Lung (tissue), 12 donors: ENCODE data around the gene CAMK2B. TPM values are rescaled to one million over a fixed set of nuclear protein-coding genes. Genes with fewer than 3 reads are reported as not detected.

Source experiments
- ATAC-seq: fragments of 200-7000 bp; cut with Tn5 transposase; one replicate; pipeline ENCODE4 v1.9.1; 2020; ENCODE audit warnings: moderate number of reproducible peaks; ENCODE audit not compliant: insufficient read depth, low FRiP score
- DNase-seq, 3 donors: peaks; one replicate each; pipeline ENCODE4 v3.0.0-alpha.2; 2013 to 2017
- H3K27ac ChIP-seq, 2 donors: one replicate each; pipeline ENCODE4 v1.5.1; 2013; ENCODE audit warnings: mild to moderate bottlenecking in 2 of 2, moderate library complexity in 2 of 2, control low read depth in 1 of 2, inconsistent platforms in 1 of 2, low read depth in 1 of 2, low read length in 1 of 2
- H3K27me3 ChIP-seq, 3 donors: one replicate each; pipeline ENCODE4 v1.5.1; 2013; ENCODE audit warnings: low read length in 2 of 3; ENCODE audit not compliant: control insufficient read depth in 3 of 3, insufficient read depth in 3 of 3
- H3K36me3 ChIP-seq, 4 donors: one replicate each; pipeline ENCODE4 v1.5.1; 2013; ENCODE audit warnings: low read length in 4 of 4, mild to moderate bottlenecking in 1 of 4, moderate library complexity in 1 of 4; ENCODE audit not compliant: control insufficient read depth in 4 of 4, insufficient read depth in 4 of 4
- H3K4me1 ChIP-seq, 5 donors: one replicate each; pipeline ENCODE4 v1.5.1; 2013; ENCODE audit warnings: low read length in 5 of 5, mild to moderate bottlenecking in 2 of 5, moderate library complexity in 1 of 5; ENCODE audit not compliant: control insufficient read depth in 5 of 5, insufficient read depth in 5 of 5
- H3K4me3 ChIP-seq: one replicate; pipeline ENCODE4 v1.5.1; 2013; ENCODE audit warnings: mild to moderate bottlenecking, control low read depth, moderate library complexity
- H3K9ac ChIP-seq, 2 donors: one replicate each; pipeline ENCODE4 v1.5.1; 2013; ENCODE audit warnings: low read length in 2 of 2, control low read depth in 1 of 2; ENCODE audit not compliant: insufficient read depth in 1 of 2
- H3K9me3 ChIP-seq, 4 donors: one replicate each; pipeline ENCODE4 v1.5.1; 2013; ENCODE audit warnings: low read length in 3 of 4, mild to moderate bottlenecking in 1 of 4, moderate library complexity in 1 of 4; ENCODE audit not compliant: control insufficient read depth in 4 of 4, insufficient read depth in 3 of 4
- WGBS, 2 donors: extraction: QIAGEN DNeasy Blood & Tissue Kit; methylation state at CpG; one replicate each; pipeline ENCODE4 v1.1.7; 2013; 5-methylcytosine and 5-hydroxymethylcytosine counted together
- polyA plus RNA-seq, 2 donors: library from polyadenylated mRNA; stranded (reverse); fragments of 200-250 nt; gene quantifications; one replicate each; pipeline ENCODE4 v1.2.1, GENCODE V29; 2013
- total RNA-seq, 2 donors: library from RNA; depleted of rRNA in 1 of 2; stranded (reverse); fragments of >200 nt in 1 of 2; gene quantifications; one replicate each; pipeline ENCODE4 v1.2.1, GENCODE V29; 2014 to 2021
- TF ChIP-seq, protein P1 (sequence below): IDR thresholded peaks from 2 replicates; pipeline ENCODE4 v1.5.1; 2012; ENCODE audit warnings: mild to moderate bottlenecking; ENCODE audit errors: control extremely low read depth, extremely low read depth
- donor health status: control.
- donor health status: control.
- donor health status: Bipolar disorder and iron deficiency.
- donor health status: healthy.
- donor health status: DM: yes; HTN: yes; CAD: no.

CAMK2B gene
- total and polyA plus RNA-seq, 4 donors = 0.12 to 0.80 (median 0.33) TPM

DNA sequence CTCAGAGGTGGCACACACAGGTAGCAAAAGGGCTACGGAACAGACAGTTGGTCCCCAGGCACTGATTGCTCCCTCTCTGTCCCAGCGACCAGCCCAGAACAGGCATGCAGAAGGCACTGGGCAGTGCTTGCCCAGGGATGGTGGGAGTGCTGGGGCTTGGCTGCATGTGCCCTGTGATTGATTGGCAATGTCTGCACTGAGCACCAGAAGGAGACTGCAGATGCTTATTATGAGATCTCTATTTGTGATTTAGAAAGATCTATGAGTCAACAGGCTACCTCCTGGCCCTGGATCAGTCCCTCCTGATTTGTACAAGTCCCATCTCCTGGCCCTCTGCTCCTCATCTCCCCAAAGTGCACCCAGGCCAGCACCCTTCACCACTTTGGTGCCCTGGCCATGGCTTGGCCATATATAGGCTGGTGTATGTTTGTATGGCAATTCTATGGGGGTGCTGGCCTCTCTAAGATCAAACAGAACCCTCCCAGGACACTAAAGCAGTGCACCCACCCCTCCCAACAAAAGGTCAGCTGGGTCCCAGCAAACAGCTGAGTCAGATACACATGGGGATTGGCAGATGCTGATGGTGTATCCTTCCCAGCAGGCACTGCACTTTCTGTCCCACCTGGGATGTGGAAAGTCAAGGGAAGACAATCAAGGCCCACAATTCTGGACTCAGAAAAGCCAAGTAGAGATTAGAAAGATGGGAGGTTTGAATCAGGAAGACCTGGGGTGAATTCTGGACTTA, 30.9 kb downstream of the CAMK2B start:
- Histone ChIP-seq H3K27ac (no peak overlapping the region), H3K9ac (no peak overlapping the region), H3K9me3 (no peaks in the 10 kb centered on the region), H3K27me3 (peaks cover 0 to 17% (median 2%) of the 10 kb centered on the region in 3 donors), H3K4me3 (no peak overlapping the region), H3K36me3 (no peaks in the 10 kb centered on the region), H3K4me1 (peaks cover 4 to 38% (median 20%) of the 10 kb centered on the region in 5 donors)
- TF ChIP-seq, protein P1, sequence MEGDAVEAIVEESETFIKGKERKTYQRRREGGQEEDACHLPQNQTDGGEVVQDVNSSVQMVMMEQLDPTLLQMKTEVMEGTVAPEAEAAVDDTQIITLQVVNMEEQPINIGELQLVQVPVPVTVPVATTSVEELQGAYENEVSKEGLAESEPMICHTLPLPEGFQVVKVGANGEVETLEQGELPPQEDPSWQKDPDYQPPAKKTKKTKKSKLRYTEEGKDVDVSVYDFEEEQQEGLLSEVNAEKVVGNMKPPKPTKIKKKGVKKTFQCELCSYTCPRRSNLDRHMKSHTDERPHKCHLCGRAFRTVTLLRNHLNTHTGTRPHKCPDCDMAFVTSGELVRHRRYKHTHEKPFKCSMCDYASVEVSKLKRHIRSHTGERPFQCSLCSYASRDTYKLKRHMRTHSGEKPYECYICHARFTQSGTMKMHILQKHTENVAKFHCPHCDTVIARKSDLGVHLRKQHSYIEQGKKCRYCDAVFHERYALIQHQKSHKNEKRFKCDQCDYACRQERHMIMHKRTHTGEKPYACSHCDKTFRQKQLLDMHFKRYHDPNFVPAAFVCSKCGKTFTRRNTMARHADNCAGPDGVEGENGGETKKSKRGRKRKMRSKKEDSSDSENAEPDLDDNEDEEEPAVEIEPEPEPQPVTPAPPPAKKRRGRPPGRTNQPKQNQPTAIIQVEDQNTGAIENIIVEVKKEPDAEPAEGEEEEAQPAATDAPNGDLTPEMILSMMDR = no peak
- WGBS, 2 donors = 71 to 77% methylated on average over 2 of the region's 2 CpGs
- DNase-seq (peak in 1 of 3 donors; percentile 6), ATAC-seq (no peak)

GRCh38 chr7:44293561-44294324, 31.7 kb downstream of the CAMK2B start:
- Histone ChIP-seq H3K27me3 (peaks cover 0 to 17% (median 2%) of the 10 kb centered on the region in 3 donors), H3K9ac (no peak overlapping the region), H3K27ac (peak overlapping the region in 1 of 2 donors; percentile 52), H3K4me1 (peaks cover 4 to 42% (median 22%) of the 10 kb centered on the region in 5 donors), H3K36me3 (no peaks in the 10 kb centered on the region), H3K9me3 (no peaks in the 10 kb centered on the region), H3K4me3 (no peak overlapping the region)
- TF ChIP-seq, protein P1 = no peak
- no peak for ATAC-seq
- peak in 2 of 3 donors; percentile 22 to 37 for DNase-seq
- 56 to 72% methylated on average over 17 of the region's 17 CpGs for WGBS, 2 donors

DNA sequence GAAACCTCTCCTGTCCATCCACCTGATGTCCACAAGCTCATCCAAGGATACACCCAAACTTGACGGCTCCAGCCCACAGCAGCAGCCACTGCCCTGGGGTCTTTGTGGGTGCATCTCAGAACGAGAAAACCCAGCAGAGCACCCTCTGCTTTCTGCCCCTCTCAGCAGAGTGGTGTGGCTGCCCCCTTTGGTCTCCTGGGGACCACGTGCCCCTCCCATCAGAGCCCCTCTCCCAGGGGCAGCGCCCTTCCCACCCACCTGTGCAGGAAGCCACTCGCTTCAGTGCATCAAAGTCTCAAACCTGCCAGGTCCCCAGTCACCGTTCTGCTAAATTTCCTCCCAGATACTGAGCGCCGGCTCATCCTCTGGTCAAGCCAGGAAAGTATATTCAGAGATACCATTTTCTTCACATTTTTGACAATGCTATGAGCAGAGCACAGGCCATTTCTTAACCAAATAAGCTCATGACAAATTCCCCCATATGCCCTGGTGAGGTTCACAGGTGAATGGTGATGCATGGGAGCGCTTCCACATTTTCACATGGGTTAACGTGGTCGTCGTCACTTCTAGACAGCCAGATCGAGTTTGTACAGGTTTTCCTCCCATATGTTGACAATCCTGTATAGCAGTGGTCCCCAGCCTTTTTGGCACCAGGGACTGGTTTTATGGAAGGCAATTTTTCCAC, 32.4 kb downstream of the CAMK2B start:
- ATAC-seq = no peak
- Histone ChIP-seq H3K4me1 (peaks cover 4 to 42% (median 22%) of the 10 kb centered on the region in 5 donors), H3K27ac (peak overlapping the region in 1 of 2 donors; percentile 90), H3K9me3 (no peaks in the 10 kb centered on the region), H3K36me3 (no peaks in the 10 kb centered on the region), H3K27me3 (peaks cover 0 to 17% (median 2%) of the 10 kb centered on the region in 3 donors), H3K9ac (no peak overlapping the region), H3K4me3 (no peak overlapping the region)
- 72 to 83% methylated on average over 13 of the region's 13 CpGs for WGBS, 2 donors
- TF ChIP-seq, protein P1 = no peak
- peak in 1 of 3 donors; percentile 6 for DNase-seq
